Kidney epithelial cell (primary cell): ENCODE measurements around the gene UTS2R. TPM values are rescaled to one million over a fixed set of nuclear protein-coding genes. Genes with fewer than 3 reads are reported as not detected.
"Not testable (repeated sequence)": the region's sequence is repeated elsewhere in the genome, so short reads cannot be mapped to it uniquely, and the experiment has no call there.

Experiments used
- DNase-seq: peaks from one replicate; pipeline ENCODE4 v3.0.0-alpha.2; 2010; ENCODE audit warnings: low read depth
- H3K27me3 ChIP-seq: 2 replicates; pipeline ENCODE4 v1.6.0; 2011; ENCODE audit warnings: low read length; ENCODE audit not compliant: control insufficient read depth, insufficient read depth
- H3K36me3 ChIP-seq: 2 replicates; pipeline ENCODE4 v1.5.1; 2011; ENCODE audit warnings: low read length; ENCODE audit not compliant: control insufficient read depth, insufficient read depth
- H3K4me3 ChIP-seq: 2 replicates; pipeline ENCODE4 v1.5.1; 2011; ENCODE audit warnings: low read depth, mild to moderate bottlenecking, control low read depth, low read length
- total RNA-seq: library from RNA; depleted of rRNA; stranded (reverse); fragments of >200 nt; gene quantifications from 2 replicates; pipeline ENCODE4 v1.2.3, GENCODE V29; 2015
- TF ChIP-seq, protein P1 (sequence below): IDR thresholded peaks from 2 replicates; pipeline ENCODE4 v1.5.1; 2011; ENCODE audit warnings: mild to moderate bottlenecking, moderate library complexity, low read length, control low read depth, inconsistent platforms; ENCODE audit not compliant: insufficient read depth, poor library complexity, severe bottlenecking

UTS2R gene
- total RNA-seq, 1 donor from 2014 or later: not detected

DNA sequence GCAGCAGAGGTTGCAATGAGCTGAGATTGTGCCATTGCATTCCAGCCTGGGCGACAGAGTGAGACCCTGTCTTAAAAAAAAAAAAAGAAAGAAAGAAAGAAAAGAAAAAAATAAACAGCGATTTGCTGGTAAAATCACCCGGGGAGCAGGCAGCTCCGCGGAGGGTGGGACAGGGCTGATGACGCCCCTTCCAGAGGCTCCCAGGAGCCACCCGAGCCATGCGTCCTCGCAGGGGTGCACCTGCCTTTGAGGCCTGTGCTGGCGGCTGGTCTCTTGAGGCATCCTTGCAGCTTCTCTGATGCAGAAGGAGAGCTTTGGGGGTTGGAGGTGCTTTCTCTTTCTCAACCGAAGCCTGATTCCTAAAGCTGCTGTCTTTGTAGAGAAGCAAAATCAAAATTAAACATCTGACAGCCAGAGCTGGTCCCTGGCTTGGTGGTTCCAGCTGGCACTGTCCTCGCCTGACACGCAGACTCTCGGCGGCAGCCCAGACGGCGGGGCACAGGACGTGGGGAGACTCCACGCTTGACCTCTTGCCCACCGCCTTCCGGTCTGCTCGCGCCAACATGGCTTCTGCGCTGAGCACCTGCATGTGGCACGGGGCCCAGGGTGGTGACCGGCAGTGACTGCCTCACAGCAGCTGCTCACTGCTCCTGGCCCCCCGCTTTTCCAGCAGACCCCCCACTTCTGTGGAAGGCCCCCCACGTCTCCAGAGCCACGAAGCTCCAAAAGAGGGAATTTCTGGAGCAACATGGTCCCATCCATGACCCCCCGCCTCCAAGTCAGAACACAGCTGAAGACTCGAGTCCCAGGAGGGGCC lies 6.6 kb downstream of the UTS2R start:
- Histone ChIP-seq H3K27me3 (peaks cover 55% of the 10 kb centered on the region), H3K4me3 (no peak overlapping the region), H3K36me3 (no peaks in the 10 kb centered on the region)
- no peak for DNase-seq
- TF ChIP-seq, protein P1, sequence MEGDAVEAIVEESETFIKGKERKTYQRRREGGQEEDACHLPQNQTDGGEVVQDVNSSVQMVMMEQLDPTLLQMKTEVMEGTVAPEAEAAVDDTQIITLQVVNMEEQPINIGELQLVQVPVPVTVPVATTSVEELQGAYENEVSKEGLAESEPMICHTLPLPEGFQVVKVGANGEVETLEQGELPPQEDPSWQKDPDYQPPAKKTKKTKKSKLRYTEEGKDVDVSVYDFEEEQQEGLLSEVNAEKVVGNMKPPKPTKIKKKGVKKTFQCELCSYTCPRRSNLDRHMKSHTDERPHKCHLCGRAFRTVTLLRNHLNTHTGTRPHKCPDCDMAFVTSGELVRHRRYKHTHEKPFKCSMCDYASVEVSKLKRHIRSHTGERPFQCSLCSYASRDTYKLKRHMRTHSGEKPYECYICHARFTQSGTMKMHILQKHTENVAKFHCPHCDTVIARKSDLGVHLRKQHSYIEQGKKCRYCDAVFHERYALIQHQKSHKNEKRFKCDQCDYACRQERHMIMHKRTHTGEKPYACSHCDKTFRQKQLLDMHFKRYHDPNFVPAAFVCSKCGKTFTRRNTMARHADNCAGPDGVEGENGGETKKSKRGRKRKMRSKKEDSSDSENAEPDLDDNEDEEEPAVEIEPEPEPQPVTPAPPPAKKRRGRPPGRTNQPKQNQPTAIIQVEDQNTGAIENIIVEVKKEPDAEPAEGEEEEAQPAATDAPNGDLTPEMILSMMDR: no peak

DNA sequence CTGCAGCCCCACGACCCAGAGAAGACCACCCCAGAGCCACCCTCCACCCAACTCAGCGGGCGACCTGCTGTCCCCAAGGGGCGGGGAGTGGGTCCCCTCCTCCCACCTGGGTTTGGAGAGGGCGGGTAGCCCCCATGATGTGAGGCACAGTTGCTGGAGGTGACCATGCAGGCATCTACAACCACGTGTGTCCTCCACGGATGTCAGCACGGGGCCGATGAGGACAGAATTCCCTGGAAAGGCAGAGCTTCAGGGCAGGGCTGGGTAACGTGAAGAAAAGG lies 7.1 kb downstream of the UTS2R start:
- DNase-seq: no peak

DNA sequence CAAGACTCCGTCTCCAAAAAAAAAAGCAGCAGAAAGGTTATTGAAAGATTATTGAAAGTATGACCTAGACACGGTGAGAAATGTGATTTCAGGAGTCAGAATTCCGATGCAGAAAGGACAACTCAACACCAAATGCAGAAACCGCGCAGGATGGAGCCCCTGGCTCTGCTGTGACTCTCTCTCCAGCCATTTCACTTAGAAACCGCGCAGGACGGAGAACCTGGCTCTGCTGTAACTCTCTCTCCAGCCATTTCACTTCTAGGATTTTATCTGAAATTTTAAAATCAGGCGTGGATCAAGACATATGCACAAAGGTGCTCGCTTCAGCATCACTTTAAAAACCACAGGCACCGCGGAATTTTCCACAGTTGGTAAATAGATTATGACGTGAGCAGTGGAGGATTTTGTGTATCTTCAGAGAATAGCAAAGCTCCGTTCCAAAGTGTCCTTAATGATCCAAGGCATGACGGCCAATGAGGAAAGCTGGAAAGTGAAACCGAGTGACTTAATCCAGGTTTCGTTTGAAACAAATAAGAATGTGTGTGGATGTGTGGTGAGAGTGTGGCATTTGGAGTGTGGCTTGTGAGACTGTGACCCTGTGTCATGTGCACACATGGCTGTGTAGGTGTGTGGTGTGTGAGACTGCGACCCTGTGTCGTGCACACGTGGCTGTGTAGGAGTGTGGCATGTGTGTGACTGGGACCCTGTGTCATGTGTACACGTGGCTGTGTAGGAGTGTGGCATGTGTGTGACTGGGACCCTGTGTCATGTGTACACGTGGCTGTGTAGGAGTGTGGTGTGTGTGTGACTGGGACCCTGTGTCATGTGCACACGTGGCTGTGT lies 9.5 kb downstream of the UTS2R start:
- TF ChIP-seq, protein P1: no peak
- Histone ChIP-seq H3K36me3 (no peaks in the 10 kb centered on the region), H3K27me3 (peaks cover 53% of the 10 kb centered on the region), H3K4me3 (no peak overlapping the region)
- no peak for DNase-seq

More for the DNA sequence above, 7.1 kb downstream of the UTS2R start:
- Histone ChIP-seq H3K36me3 (no peaks in the 10 kb centered on the region), H3K4me3 (no peak overlapping the region), H3K27me3 (peaks cover 58% of the 10 kb centered on the region)
- TF ChIP-seq, protein P1: no peak

DNA sequence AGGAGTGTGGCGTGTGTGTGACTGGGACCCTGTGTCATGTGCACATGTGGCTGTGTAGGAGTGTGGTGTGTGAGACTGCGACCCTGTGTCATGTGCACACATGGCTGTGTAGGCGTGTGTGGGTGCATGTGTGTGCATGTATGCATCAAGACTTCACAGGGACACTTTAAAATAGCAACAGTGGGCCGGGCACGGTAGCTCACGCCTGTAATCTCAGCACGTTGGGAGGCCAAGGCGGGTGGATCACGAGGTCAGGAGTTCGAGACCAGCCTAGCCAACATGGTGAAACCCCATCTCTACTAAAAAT lies 10.1 kb downstream of the UTS2R start:
- H3K27me3 ChIP-seq: peaks cover 52% of the 10 kb centered on the region
- not testable (repeated sequence) for DNase-seq, H3K4me3 ChIP-seq, H3K36me3 ChIP-seq

DNA sequence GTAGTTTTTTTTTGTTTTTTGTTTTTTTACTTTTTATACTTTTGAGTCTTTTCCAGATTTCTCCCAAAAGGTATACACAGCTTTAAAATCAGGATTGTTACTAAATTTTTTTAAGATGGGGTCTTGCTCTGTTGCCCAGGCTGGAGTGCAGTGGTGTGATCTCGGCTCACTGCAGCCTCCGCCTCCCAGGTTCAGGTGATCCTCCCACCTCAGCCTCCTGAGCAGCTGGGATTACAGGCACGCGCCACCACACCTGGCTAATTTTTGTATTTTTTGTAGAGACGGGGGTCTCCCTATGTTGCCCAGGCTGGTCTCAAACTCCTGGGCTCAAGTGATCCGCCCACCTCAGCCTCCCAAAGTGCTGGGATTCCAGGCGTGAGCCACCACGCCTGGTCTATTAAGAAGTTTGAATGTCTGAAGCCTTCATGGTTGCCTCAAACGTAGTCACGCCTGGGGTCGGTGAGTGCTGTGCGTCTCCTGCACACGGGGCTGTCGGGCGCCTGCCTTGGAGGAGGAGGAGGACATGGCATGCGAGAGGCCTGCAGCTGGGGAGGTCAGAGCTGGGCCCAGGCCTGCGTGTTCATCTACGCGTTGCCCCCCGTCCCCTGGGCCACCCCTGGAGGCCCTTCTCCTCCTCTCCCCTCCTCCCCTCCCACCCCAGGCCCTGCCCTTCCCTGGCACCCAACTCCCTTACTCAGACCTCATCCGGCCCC lies 10.8 kb downstream of the UTS2R start:
- not testable (repeated sequence) for H3K4me3 ChIP-seq, H3K36me3 ChIP-seq, DNase-seq
- H3K27me3 ChIP-seq: peaks cover 60% of the 10 kb centered on the region

DNA sequence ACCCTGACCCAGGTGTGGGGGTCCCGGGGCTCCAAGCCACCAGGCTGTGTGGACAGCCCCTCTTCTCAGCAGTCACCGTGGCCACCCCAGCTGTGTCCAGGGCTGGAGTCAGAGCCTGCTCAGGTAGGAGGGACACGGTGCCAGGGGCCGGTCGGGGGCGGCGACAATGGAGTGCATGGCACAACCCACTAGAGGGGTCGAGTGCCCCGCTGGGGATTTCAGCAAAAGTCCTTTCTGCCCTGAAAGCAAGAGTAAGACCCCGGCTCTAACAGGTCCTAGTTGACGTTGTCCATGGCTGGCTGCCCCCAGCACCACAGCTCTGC lies 11.3 kb downstream of the UTS2R start:
- Histone ChIP-seq H3K4me3 (no peak overlapping the region), H3K36me3 (no peaks in the 10 kb centered on the region), H3K27me3 (peaks cover 64% of the 10 kb centered on the region)
- TF ChIP-seq, protein P1: no peak
- no peak for DNase-seq

DNA sequence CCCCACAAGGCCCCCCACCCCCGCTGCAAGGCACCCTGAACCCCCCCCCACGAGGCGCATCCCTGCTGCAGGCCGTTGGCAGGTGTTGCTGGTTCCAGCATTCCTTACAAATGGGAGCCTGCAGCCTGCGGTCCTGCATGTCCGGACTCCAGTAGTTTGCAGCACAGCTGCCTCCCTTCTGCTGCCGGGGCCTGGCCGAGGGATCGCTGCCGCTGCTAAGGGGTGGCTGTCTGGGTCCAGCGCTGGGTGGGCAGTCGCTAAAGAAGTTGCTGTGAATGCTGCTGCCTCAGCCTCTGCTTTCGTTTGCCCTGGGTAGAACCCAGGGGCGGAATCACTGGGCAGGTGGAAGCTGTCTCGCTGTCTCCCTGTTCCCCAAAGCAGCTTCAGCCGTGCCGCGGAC lies 11.8 kb downstream of the UTS2R start:
- TF ChIP-seq, protein P1: no peak
- Histone ChIP-seq H3K36me3 (no peaks in the 10 kb centered on the region), H3K27me3 (peaks cover 64% of the 10 kb centered on the region), H3K4me3 (no peak overlapping the region)
- no peak for DNase-seq
